ENCODE results near the gene PATE3.

The PATE3 gene

GRCh38 chr11:125772834-125773505 is 15.0 kb upstream of the PATE3 start:
- Histone ChIP-seq H3K4me1 (ENCODE audit: control insufficient read depth, insufficient read depth, low read length) (no peaks in the 10 kb centered on the region), H3K27me3 (ENCODE audit: control insufficient read depth in 1 of 2, insufficient read depth in 2 of 2, low read length in 2 of 2) (no peaks in the 10 kb centered on the region), H3K4me3 (ENCODE audit: low read length in 2 of 2) (no peak overlapping the region), H3K9me3 (ENCODE audit: control insufficient read depth in 2 of 2, low read length in 2 of 2) (peaks cover 0 to 2% of the 10 kb centered on the region in 2 donors), H3K36me3 (ENCODE audit: control insufficient read depth in 2 of 2, insufficient read depth in 2 of 2, low read length in 2 of 2) (no peaks in the 10 kb centered on the region), H3K27ac (ENCODE audit: low read length) (no peak overlapping the region), H3K9ac (ENCODE audit: low read length in 2 of 2) (no peak overlapping the region)

- Histone ChIP-seq H3K36me3 (ENCODE audit: control insufficient read depth in 2 of 2, insufficient read depth in 2 of 2, low read length in 2 of 2) (no peaks in the 10 kb centered on the region), H3K4me1 (ENCODE audit: control insufficient read depth, insufficient read depth, low read length) (no peaks in the 10 kb centered on the region), H3K9ac (ENCODE audit: low read length in 2 of 2) (no peak overlapping the region), H3K4me3 (ENCODE audit: low read length in 2 of 2) (no peak overlapping the region), H3K9me3 (ENCODE audit: control insufficient read depth in 2 of 2, low read length in 2 of 2) (peaks cover 0 to 2% of the 10 kb centered on the region in 2 donors), H3K27me3 (ENCODE audit: control insufficient read depth in 1 of 2, insufficient read depth in 2 of 2, low read length in 2 of 2) (no peaks in the 10 kb centered on the region), H3K27ac (ENCODE audit: low read length) (no peak overlapping the region)
These were observed 14.4 kb upstream of the PATE3 start for GRCh38 chr11:125773516-125773915.

- H3K4me1 ChIP-seq (ENCODE audit: control insufficient read depth, insufficient read depth, low read length), result no peaks in the 10 kb centered on the region
These were observed 10.6 kb upstream of the PATE3 start for GRCh38 chr11:125777309-125777708.

GRCh38 chr11:125778728-125779127 is 9.2 kb upstream of the PATE3 start, which contains the start of gene PATE2:
PATE2 (minus strand) TSS chr11:125778828; CDS start chr11:125778773, 55 bp downstream.
- no peak within 1 kb of the TSS for H3K4me3 ChIP-seq (ENCODE audit: low read length in 2 of 2)
- no peaks in the 10 kb centered on the region for H3K36me3 ChIP-seq (ENCODE audit: control insufficient read depth in 2 of 2, insufficient read depth in 2 of 2, low read length in 2 of 2)

More at GRCh38 chr11:125777309-125777708, 10.6 kb upstream of the PATE3 start:
- H3K27ac ChIP-seq (ENCODE audit: low read length), result no peak overlapping the region
- no peaks in the 10 kb centered on the region for H3K36me3 ChIP-seq (ENCODE audit: control insufficient read depth in 2 of 2, insufficient read depth in 2 of 2, low read length in 2 of 2)
- no peak overlapping the region for H3K4me3 ChIP-seq (ENCODE audit: low read length in 2 of 2)
- H3K9ac ChIP-seq (ENCODE audit: low read length in 2 of 2), result no peak overlapping the region
- H3K27me3 ChIP-seq (ENCODE audit: control insufficient read depth in 1 of 2, insufficient read depth in 2 of 2, low read length in 2 of 2), result no peaks in the 10 kb centered on the region
- no peaks in the 10 kb centered on the region for H3K9me3 ChIP-seq (ENCODE audit: control insufficient read depth in 2 of 2, low read length in 2 of 2)

GRCh38 chr11:125784678-125785077 is 3.2 kb upstream of the PATE3 start:
- no peaks in the 10 kb centered on the region for H3K27me3 ChIP-seq (ENCODE audit: control insufficient read depth in 1 of 2, insufficient read depth in 2 of 2, low read length in 2 of 2)
- no peak overlapping the region for H3K4me3 ChIP-seq (ENCODE audit: low read length in 2 of 2)
- H3K4me1 ChIP-seq (ENCODE audit: control insufficient read depth, insufficient read depth, low read length), result no peaks in the 10 kb centered on the region
- peaks cover 3 to 4% of the 10 kb centered on the region in 2 donors for H3K9me3 ChIP-seq (ENCODE audit: control insufficient read depth in 2 of 2, low read length in 2 of 2)
- no peaks in the 10 kb centered on the region for H3K36me3 ChIP-seq (ENCODE audit: control insufficient read depth in 2 of 2, insufficient read depth in 2 of 2, low read length in 2 of 2)
- H3K9ac ChIP-seq (ENCODE audit: low read length in 2 of 2), result no peak overlapping the region
- H3K27ac ChIP-seq (ENCODE audit: low read length), result no peak overlapping the region

More at GRCh38 chr11:125778728-125779127, 9.2 kb upstream of the PATE3 start, which contains the start of gene PATE2:
- Histone ChIP-seq H3K27ac (ENCODE audit: low read length) (no peak within 1 kb of the TSS), H3K4me1 (ENCODE audit: control insufficient read depth, insufficient read depth, low read length) (no peaks in the 10 kb centered on the region), H3K9ac (ENCODE audit: low read length in 2 of 2) (no peak within 1 kb of the TSS), H3K27me3 (ENCODE audit: control insufficient read depth in 1 of 2, insufficient read depth in 2 of 2, low read length in 2 of 2) (no peaks in the 10 kb centered on the region), H3K9me3 (ENCODE audit: control insufficient read depth in 2 of 2, low read length in 2 of 2) (no peaks in the 10 kb centered on the region)

- Histone ChIP-seq H3K4me1 (ENCODE audit: control insufficient read depth, insufficient read depth, low read length) (no peaks in the 10 kb centered on the region), H3K9ac (ENCODE audit: low read length in 2 of 2) (no peak overlapping the region), H3K9me3 (ENCODE audit: control insufficient read depth in 2 of 2, low read length in 2 of 2) (peaks cover under 1 to 19% of the 10 kb centered on the region in 2 donors), H3K27ac (ENCODE audit: low read length) (no peak overlapping the region), H3K4me3 (ENCODE audit: low read length in 2 of 2) (no peak overlapping the region), H3K27me3 (ENCODE audit: control insufficient read depth in 1 of 2, insufficient read depth in 2 of 2, low read length in 2 of 2) (no peaks in the 10 kb centered on the region), H3K36me3 (ENCODE audit: control insufficient read depth in 2 of 2, insufficient read depth in 2 of 2, low read length in 2 of 2) (no peaks in the 10 kb centered on the region)
These were observed 2.9 kb downstream of the PATE3 start for GRCh38 chr11:125790825-125791224.

GRCh38 chr11:125797641-125798040 is 9.7 kb downstream of the PATE3 start:
- no peaks in the 10 kb centered on the region for H3K4me1 ChIP-seq (ENCODE audit: control insufficient read depth, insufficient read depth, low read length)
- H3K27ac ChIP-seq (ENCODE audit: low read length), result no peak overlapping the region
- H3K9me3 ChIP-seq (ENCODE audit: control insufficient read depth in 2 of 2, low read length in 2 of 2), result peaks cover 10 to 15% of the 10 kb centered on the region in 2 donors
- no peaks in the 10 kb centered on the region for H3K36me3 ChIP-seq (ENCODE audit: control insufficient read depth in 2 of 2, insufficient read depth in 2 of 2, low read length in 2 of 2)
- no peak overlapping the region for H3K4me3 ChIP-seq (ENCODE audit: low read length in 2 of 2)
- H3K27me3 ChIP-seq (ENCODE audit: control insufficient read depth in 1 of 2, insufficient read depth in 2 of 2, low read length in 2 of 2), result no peaks in the 10 kb centered on the region
- no peak overlapping the region for H3K9ac ChIP-seq (ENCODE audit: low read length in 2 of 2)

- Histone ChIP-seq H3K4me3 (ENCODE audit: low read length in 2 of 2) (no peak overlapping the region), H3K27ac (ENCODE audit: low read length) (no peak overlapping the region), H3K36me3 (ENCODE audit: control insufficient read depth in 2 of 2, insufficient read depth in 2 of 2, low read length in 2 of 2) (no peaks in the 10 kb centered on the region), H3K9me3 (ENCODE audit: control insufficient read depth in 2 of 2, low read length in 2 of 2) (peaks cover 10 to 23% of the 10 kb centered on the region in 2 donors), H3K9ac (ENCODE audit: low read length in 2 of 2) (no peak overlapping the region), H3K4me1 (ENCODE audit: control insufficient read depth, insufficient read depth, low read length) (no peaks in the 10 kb centered on the region), H3K27me3 (ENCODE audit: control insufficient read depth in 1 of 2, insufficient read depth in 2 of 2, low read length in 2 of 2) (no peaks in the 10 kb centered on the region)
These were observed 11.9 kb downstream of the PATE3 start for GRCh38 chr11:125799808-125800207.

- H3K4me3 ChIP-seq (ENCODE audit: low read length in 2 of 2), result no peak overlapping the region
- H3K27me3 ChIP-seq (ENCODE audit: control insufficient read depth in 1 of 2, insufficient read depth in 2 of 2, low read length in 2 of 2), result no peaks in the 10 kb centered on the region
- H3K4me1 ChIP-seq (ENCODE audit: control insufficient read depth, insufficient read depth, low read length), result no peaks in the 10 kb centered on the region
- no peaks in the 10 kb centered on the region for H3K36me3 ChIP-seq (ENCODE audit: control insufficient read depth in 2 of 2, insufficient read depth in 2 of 2, low read length in 2 of 2)
- H3K9ac ChIP-seq (ENCODE audit: low read length in 2 of 2), result no peak overlapping the region
- H3K27ac ChIP-seq (ENCODE audit: low read length), result no peak overlapping the region
- H3K9me3 ChIP-seq (ENCODE audit: control insufficient read depth in 2 of 2, low read length in 2 of 2), result peaks cover 8 to 23% of the 10 kb centered on the region in 2 donors
These were observed 14.5 kb downstream of the PATE3 start for GRCh38 chr11:125802387-125802786.

GRCh38 chr11:125807909-125808308 is 20.0 kb downstream of the PATE3 start:
- Histone ChIP-seq H3K4me3 (ENCODE audit: low read length in 2 of 2) (no peak overlapping the region), H3K36me3 (ENCODE audit: control insufficient read depth in 2 of 2, insufficient read depth in 2 of 2, low read length in 2 of 2) (no peaks in the 10 kb centered on the region), H3K27ac (ENCODE audit: low read length) (no peak overlapping the region), H3K4me1 (ENCODE audit: control insufficient read depth, insufficient read depth, low read length) (no peaks in the 10 kb centered on the region), H3K9me3 (ENCODE audit: control insufficient read depth in 2 of 2, low read length in 2 of 2) (peaks cover 0 to 14% of the 10 kb centered on the region in 2 donors), H3K9ac (ENCODE audit: low read length in 2 of 2) (no peak overlapping the region), H3K27me3 (ENCODE audit: control insufficient read depth in 1 of 2, insufficient read depth in 2 of 2, low read length in 2 of 2) (no peaks in the 10 kb centered on the region)

- Histone ChIP-seq H3K4me3 (ENCODE audit: low read length in 2 of 2) (no peak within 1 kb of the TSS), H3K9ac (ENCODE audit: low read length in 2 of 2) (no peak within 1 kb of the TSS), H3K4me1 (ENCODE audit: control insufficient read depth, insufficient read depth, low read length) (no peaks in the 10 kb centered on the region), H3K27me3 (ENCODE audit: control insufficient read depth in 1 of 2, insufficient read depth in 2 of 2, low read length in 2 of 2) (no peaks in the 10 kb centered on the region), H3K27ac (ENCODE audit: low read length) (no peak within 1 kb of the TSS), H3K36me3 (ENCODE audit: control insufficient read depth in 2 of 2, insufficient read depth in 2 of 2, low read length in 2 of 2) (no peaks in the 10 kb centered on the region), H3K9me3 (ENCODE audit: control insufficient read depth in 2 of 2, low read length in 2 of 2) (peaks cover 0 to 8% of the 10 kb centered on the region in 2 donors)
These were observed 45.1 kb downstream of the PATE3 start, which contains the start of gene PATE4 for GRCh38 chr11:125833016-125833415. PATE4 (plus strand) TSS chr11:125833316; CDS start chr11:125833360, 44 bp downstream.

Data from stomach smooth muscle (tissue), 2 donors.